M059J (cell line): ENCODE results near the gene BRINP3. TPM values are rescaled to one million over a fixed set of nuclear protein-coding genes. Genes with fewer than 3 reads are reported as not detected.
"Not testable (repeated sequence)": the region's sequence is repeated elsewhere in the genome, so short reads cannot be mapped to it uniquely, and the experiment has no call there.

Experiments
- DNase-seq: peaks from one replicate; pipeline ENCODE4 v3.0.0-alpha.2; 2012; ENCODE audit warnings: low read depth
- total RNA-seq: library from RNA; depleted of rRNA; stranded (reverse); fragments of >200 nt; shearing (Covaris generic); gene quantifications from 2 replicates; pipeline ENCODE4 v1.2.3, GENCODE V29; 2014

BRINP3 gene
- total RNA-seq, 1 experiment from 2014 or later: not detected

- DNase-seq: not testable (repeated sequence)
Observed at GRCh38 chr1:190120564-190120963, 357.1 kb downstream of the BRINP3 start.

- DNase-seq: no peak
Observed at GRCh38 chr1:190119683-190120082, 358.0 kb downstream of the BRINP3 start.

GRCh38 chr1:190116921-190117320, 360.7 kb downstream of the BRINP3 start:
- DNase-seq: no peak

- no peak for DNase-seq
Observed at GRCh38 chr1:190104961-190105360, 372.7 kb downstream of the BRINP3 start.

GRCh38 chr1:190102757-190103326, 374.8 kb downstream of the BRINP3 start:
- no peak for DNase-seq

GRCh38 chr1:190101756-190102155, 375.9 kb downstream of the BRINP3 start:
- no peak for DNase-seq

GRCh38 chr1:190098756-190099155, 378.9 kb downstream of the BRINP3 start:
- no peak for DNase-seq

GRCh38 chr1:190098107-190098506, 379.6 kb downstream of the BRINP3 start:
- no peak for DNase-seq

GRCh38 chr1:190095596-190095995, 382.1 kb downstream of the BRINP3 start:
- DNase-seq: no peak

GRCh38 chr1:190084552-190084951, 393.1 kb downstream of the BRINP3 start:
- peak; percentile 3 for DNase-seq

- peak; percentile 17 for DNase-seq
Observed at GRCh38 chr1:190068304-190068703, 409.4 kb downstream of the BRINP3 start.

GRCh38 chr1:190067592-190067991, 410.1 kb downstream of the BRINP3 start:
- peak; percentile 59 for DNase-seq

GRCh38 chr1:190066011-190066410, 411.7 kb downstream of the BRINP3 start:
- no peak for DNase-seq

- no peak for DNase-seq
Observed at GRCh38 chr1:190049314-190049713, 428.4 kb downstream of the BRINP3 start.
